Uterus (tissue), 2 donors: ENCODE data around the gene AKNA.

Experiments used
- POLR2A ChIP-seq, 2 donors: fragments of 450-650 bp; IDR thresholded peaks; one replicate each; pipeline ENCODE4 v1.6.1; 2016; ENCODE audit warnings: antibody characterized with exemption in 2 of 2, mild to moderate bottlenecking in 1 of 2, moderate library complexity in 1 of 2
- TF ChIP-seq, protein P1 (sequence below), 4 experiments: fragments of 200-600 bp in 2 of 4; fragments of 450-650 bp in 2 of 4; sonication (generic) in 2 of 4; IDR thresholded peaks; one replicate each; pipeline ENCODE4 v1.5.1; 2016 to 2019; ENCODE audit warnings: antibody characterized with exemption in 4 of 4, mild to moderate bottlenecking in 2 of 4, moderate library complexity in 1 of 4

- TF ChIP-seq, protein P1, sequence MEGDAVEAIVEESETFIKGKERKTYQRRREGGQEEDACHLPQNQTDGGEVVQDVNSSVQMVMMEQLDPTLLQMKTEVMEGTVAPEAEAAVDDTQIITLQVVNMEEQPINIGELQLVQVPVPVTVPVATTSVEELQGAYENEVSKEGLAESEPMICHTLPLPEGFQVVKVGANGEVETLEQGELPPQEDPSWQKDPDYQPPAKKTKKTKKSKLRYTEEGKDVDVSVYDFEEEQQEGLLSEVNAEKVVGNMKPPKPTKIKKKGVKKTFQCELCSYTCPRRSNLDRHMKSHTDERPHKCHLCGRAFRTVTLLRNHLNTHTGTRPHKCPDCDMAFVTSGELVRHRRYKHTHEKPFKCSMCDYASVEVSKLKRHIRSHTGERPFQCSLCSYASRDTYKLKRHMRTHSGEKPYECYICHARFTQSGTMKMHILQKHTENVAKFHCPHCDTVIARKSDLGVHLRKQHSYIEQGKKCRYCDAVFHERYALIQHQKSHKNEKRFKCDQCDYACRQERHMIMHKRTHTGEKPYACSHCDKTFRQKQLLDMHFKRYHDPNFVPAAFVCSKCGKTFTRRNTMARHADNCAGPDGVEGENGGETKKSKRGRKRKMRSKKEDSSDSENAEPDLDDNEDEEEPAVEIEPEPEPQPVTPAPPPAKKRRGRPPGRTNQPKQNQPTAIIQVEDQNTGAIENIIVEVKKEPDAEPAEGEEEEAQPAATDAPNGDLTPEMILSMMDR (IDR thresholded peaks at IDR 0.05), result no peak
- no peak for TF ChIP-seq POLR2A (IDR thresholded peaks at IDR 0.05)
Observed at GRCh38 chr9:114409842-114410241, 22.1 kb upstream of the AKNA start.
